GM06990 (cell line): ENCODE results near the gene OGFRL1.

ENCODE experiments used
- DNase-seq: peaks from one replicate; pipeline ENCODE4 v3.0.0-alpha.2; 2011; ENCODE audit not compliant: insufficient read length; ENCODE audit errors: extremely low read depth
- H3K27me3 ChIP-seq: replicated peaks from 2 replicates; pipeline ENCODE4 v1.6.0; 2011; ENCODE audit warnings: low read length; ENCODE audit not compliant: control insufficient read depth, insufficient read depth
- H3K36me3 ChIP-seq: 2 replicates; pipeline ENCODE4 v1.5.1; 2011; ENCODE audit warnings: low read length; ENCODE audit not compliant: control insufficient read depth, insufficient read depth
- H3K4me3 ChIP-seq: replicated peaks from 2 replicates; pipeline ENCODE4 v1.5.1; 2011; ENCODE audit warnings: low read depth, mild to moderate bottlenecking, control low read depth, low read length
- CTCF ChIP-seq: IDR thresholded peaks from 2 replicates; pipeline ENCODE4 v1.5.1; 2011; ENCODE audit warnings: low read length, control low read depth, mild to moderate bottlenecking, inconsistent platforms; ENCODE audit not compliant: insufficient read depth, poor library complexity, severe bottlenecking

OGFRL1 gene

GRCh38 chr6:71324194-71324785, 35.7 kb downstream of the OGFRL1 start:
- H3K27me3 ChIP-seq, result no peaks in the 10 kb centered on the region
- no peak for DNase-seq
- no peaks in the 10 kb centered on the region for H3K36me3 ChIP-seq
- TF ChIP-seq CTCF, result no peak
- H3K4me3 ChIP-seq, result no peak overlapping the region

- Histone ChIP-seq H3K4me3 (no peak overlapping the region), H3K27me3 (no peaks in the 10 kb centered on the region), H3K36me3 (no peaks in the 10 kb centered on the region)
- DNase-seq, result no peak
- no peak for TF ChIP-seq CTCF
Observed at GRCh38 chr6:71326611-71327010, 38.0 kb downstream of the OGFRL1 start.

DNA sequence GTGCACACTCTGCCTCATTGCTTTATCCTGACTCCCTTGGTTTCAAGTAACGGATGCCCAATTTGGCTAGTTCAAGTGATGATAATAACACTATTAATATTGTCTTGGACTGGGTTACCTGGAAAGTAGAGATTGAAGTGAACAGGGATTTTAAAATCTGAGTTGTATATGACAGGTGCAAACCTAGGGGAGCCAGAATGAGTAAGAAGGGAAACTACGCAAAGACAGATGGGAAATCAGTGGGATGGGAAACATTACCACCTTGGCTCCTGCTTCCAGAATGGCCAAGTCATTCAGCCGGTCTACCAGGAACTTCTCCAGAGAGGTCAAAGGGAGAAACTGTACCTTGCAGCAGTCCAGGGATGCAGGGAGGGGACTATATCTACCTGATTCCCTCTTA, 41.9 kb downstream of the OGFRL1 start:
- Histone ChIP-seq H3K4me3 (no peak overlapping the region), H3K36me3 (no peaks in the 10 kb centered on the region), H3K27me3 (no peaks in the 10 kb centered on the region)
- no peak for TF ChIP-seq CTCF
- DNase-seq, result no peak

DNA sequence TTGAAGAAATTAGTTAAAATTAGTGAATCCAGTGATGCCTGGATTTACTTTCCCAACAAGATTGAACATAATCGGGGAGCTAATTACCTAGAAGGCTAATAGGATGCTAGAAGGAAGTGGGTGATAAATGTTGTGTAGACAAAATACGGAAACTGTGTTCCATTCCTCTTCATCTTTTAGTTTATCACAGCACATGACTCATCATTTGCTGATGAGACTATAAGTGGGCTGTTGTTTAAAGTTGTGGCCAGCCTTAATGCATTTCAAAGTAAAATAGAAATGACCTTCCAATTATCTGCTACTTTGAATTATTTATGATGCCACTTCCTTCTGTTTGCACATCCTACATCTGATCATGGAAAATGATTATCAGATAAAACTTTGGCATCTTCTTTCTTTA, 43.4 kb downstream of the OGFRL1 start:
- DNase-seq, result no peak
- no peaks in the 10 kb centered on the region for H3K27me3 ChIP-seq
- H3K36me3 ChIP-seq, result no peaks in the 10 kb centered on the region
- TF ChIP-seq CTCF, result no peak
- no peak overlapping the region for H3K4me3 ChIP-seq

GRCh38 chr6:71333050-71333449, 44.4 kb downstream of the OGFRL1 start:
- no peak for DNase-seq
- no peaks in the 10 kb centered on the region for H3K27me3 ChIP-seq
- H3K36me3 ChIP-seq, result no peaks in the 10 kb centered on the region
- TF ChIP-seq CTCF, result no peak
- H3K4me3 ChIP-seq, result no peak overlapping the region

GRCh38 chr6:71333697-71334096, 45.1 kb downstream of the OGFRL1 start:
- H3K36me3 ChIP-seq, result no peaks in the 10 kb centered on the region
- H3K4me3 ChIP-seq, result no peak overlapping the region
- no peaks in the 10 kb centered on the region for H3K27me3 ChIP-seq
- DNase-seq, result no peak
- TF ChIP-seq CTCF, result no peak
